Measurements from ENCODE around the gene GNG2.

DNA sequence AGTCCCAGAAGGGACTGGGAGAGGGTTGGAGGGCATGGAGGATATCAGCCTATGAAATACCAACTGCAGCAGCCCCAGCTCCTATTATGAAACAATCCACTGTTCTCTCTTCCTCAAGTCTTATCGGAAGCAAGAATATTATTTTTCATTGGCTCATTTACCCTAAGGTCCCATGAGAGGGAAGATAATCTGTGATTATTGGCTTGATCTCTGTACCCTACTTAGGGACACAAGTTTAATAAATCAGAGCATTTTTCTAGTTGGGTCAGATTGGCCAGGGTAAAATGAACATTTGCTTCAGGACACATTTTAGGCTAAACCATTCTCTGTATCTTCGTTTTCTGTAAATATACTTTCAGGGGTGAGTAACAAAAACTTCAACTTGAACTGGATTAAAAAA lies 43.1 kb upstream of the GNG2 start:
- TF ChIP-seq, protein P1, sequence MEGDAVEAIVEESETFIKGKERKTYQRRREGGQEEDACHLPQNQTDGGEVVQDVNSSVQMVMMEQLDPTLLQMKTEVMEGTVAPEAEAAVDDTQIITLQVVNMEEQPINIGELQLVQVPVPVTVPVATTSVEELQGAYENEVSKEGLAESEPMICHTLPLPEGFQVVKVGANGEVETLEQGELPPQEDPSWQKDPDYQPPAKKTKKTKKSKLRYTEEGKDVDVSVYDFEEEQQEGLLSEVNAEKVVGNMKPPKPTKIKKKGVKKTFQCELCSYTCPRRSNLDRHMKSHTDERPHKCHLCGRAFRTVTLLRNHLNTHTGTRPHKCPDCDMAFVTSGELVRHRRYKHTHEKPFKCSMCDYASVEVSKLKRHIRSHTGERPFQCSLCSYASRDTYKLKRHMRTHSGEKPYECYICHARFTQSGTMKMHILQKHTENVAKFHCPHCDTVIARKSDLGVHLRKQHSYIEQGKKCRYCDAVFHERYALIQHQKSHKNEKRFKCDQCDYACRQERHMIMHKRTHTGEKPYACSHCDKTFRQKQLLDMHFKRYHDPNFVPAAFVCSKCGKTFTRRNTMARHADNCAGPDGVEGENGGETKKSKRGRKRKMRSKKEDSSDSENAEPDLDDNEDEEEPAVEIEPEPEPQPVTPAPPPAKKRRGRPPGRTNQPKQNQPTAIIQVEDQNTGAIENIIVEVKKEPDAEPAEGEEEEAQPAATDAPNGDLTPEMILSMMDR (IDR thresholded peaks at IDR 0.05; ENCODE audit: low read length): no peak
- TF ChIP-seq EZH2phosphoT487 (IDR thresholded peaks at IDR 0.05; ENCODE audit: low read length): no peak
- no peak for TF ChIP-seq EZH2 (optimal IDR thresholded peaks at IDR 0.05; ENCODE audit: low read depth, low read length)

Data from MM.1S (cell line).